Keratinocyte (primary cell): ENCODE results near the gene SLC9A2.

Experiments used
- CTCF ChIP-seq, 3 experiments: IDR thresholded peaks in 1 of 3; conservative IDR thresholded peaks in 1 of 3; optimal IDR thresholded peaks in 1 of 3; 2 replicates in 2 of 3; 3 replicates in 1 of 3; pipeline versions ENCODE3 to v1.5.1; 2011; ENCODE audit warnings: low read length in 3 of 3, mild to moderate bottlenecking in 3 of 3, moderate library complexity in 2 of 3, control low read depth in 1 of 3, inconsistent platforms in 1 of 3; ENCODE audit not compliant: insufficient read depth in 2 of 3; ENCODE audit errors: extremely low read depth in 1 of 3
- EZH2 ChIP-seq: IDR thresholded peaks from one replicate; pipeline ENCODE4 v1.6.1; 2012; ENCODE audit warnings: inconsistent platforms, mild to moderate bottlenecking, low read length, moderate library complexity

GRCh38 chr2:102606353-102606752, 13.0 kb upstream of the SLC9A2 start:
- TF ChIP-seq EZH2 (no peak), CTCF (optimal IDR thresholded peaks at IDR 0.05 in 1 of 3, IDR thresholded peaks at IDR 0.05 in 1 of 3, conservative IDR thresholded peaks at IDR 0.05 in 1 of 3; ENCODE audit: extremely low read depth in 1 of 3, insufficient read depth in 2 of 3, low read length in 3 of 3) (no peak)
